GM10266 (cell line): ENCODE data around the gene CTDSP2.
A peak's percentile ranks its signal among the peaks of the same experiment; 100 is the strongest.

Source experiments
- DNase-seq: peaks from one replicate; pipeline ENCODE4 v3.0.0; 2012; ENCODE audit errors: extremely low spot score
- TF ChIP-seq, protein P1 (sequence below): IDR thresholded peaks from 2 replicates; pipeline ENCODE4 v1.5.1; 2012; ENCODE audit warnings: mild to moderate bottlenecking, low read depth; ENCODE audit not compliant: control insufficient read depth, insufficient read depth; ENCODE audit errors: missing control alignments

CTDSP2 gene

DNA sequence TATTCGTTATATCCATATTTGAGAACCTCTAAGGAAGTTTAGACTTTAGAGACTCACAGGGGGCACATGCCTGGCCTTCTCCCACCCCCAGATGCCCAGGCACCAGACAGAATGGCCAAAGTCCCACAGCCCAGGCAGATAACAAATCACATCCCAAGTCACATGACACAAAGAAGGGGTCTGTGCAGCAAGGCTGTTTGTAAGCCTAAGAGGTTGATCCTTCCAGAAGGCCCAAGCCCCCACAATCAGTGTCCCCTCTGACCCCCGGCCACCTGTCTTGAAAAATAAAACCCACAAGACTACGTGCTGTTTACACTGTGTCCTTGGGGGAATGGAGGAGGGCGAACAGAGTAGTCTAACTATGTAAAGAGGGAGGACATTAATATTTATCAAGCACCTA lies 5.1 kb downstream of the CTDSP2 start:
- DNase-seq, result no peak
- TF ChIP-seq, protein P1, sequence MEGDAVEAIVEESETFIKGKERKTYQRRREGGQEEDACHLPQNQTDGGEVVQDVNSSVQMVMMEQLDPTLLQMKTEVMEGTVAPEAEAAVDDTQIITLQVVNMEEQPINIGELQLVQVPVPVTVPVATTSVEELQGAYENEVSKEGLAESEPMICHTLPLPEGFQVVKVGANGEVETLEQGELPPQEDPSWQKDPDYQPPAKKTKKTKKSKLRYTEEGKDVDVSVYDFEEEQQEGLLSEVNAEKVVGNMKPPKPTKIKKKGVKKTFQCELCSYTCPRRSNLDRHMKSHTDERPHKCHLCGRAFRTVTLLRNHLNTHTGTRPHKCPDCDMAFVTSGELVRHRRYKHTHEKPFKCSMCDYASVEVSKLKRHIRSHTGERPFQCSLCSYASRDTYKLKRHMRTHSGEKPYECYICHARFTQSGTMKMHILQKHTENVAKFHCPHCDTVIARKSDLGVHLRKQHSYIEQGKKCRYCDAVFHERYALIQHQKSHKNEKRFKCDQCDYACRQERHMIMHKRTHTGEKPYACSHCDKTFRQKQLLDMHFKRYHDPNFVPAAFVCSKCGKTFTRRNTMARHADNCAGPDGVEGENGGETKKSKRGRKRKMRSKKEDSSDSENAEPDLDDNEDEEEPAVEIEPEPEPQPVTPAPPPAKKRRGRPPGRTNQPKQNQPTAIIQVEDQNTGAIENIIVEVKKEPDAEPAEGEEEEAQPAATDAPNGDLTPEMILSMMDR, result no peak

DNA sequence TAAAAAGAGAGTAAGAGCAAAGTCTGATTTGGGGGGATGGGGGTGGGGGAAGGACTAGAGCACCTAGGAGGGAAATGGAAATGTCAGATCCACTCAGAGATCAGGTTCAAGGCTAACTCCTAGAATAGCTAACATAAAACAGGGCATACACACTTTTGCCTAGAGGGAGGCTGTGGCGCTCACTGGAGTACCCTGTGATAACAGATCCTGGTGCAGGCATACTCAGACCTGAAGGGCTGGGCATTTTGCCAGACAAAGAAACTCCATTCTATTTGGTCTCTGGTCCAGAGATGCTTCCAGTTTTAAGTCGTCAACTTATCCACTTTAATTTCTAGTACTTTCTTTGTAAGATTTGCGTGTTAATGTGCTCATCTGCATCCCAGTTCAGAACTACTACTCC lies 5.8 kb downstream of the CTDSP2 start:
- DNase-seq, result no peak
- TF ChIP-seq, protein P1, result no peak

DNA sequence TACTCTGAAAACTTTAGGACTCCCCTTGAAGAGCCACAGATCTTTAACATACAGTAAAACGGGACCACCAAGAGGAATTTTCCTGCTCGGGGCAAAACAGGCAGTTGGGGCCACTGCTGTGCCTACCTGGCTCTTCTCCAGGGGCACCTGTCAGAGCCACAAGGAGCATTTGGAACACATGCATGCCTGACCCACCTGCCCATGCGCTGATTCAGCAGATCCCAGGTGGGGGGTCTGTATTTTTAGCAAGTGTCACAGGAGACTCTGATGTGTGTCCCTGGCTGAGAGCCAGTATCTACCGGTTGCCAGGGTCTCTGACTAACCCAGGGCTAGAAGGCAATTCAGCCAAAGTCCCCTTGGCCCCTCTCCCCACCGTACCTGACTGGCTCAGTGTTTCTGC lies 6.5 kb downstream of the CTDSP2 start:
- no peak for DNase-seq

DNA sequence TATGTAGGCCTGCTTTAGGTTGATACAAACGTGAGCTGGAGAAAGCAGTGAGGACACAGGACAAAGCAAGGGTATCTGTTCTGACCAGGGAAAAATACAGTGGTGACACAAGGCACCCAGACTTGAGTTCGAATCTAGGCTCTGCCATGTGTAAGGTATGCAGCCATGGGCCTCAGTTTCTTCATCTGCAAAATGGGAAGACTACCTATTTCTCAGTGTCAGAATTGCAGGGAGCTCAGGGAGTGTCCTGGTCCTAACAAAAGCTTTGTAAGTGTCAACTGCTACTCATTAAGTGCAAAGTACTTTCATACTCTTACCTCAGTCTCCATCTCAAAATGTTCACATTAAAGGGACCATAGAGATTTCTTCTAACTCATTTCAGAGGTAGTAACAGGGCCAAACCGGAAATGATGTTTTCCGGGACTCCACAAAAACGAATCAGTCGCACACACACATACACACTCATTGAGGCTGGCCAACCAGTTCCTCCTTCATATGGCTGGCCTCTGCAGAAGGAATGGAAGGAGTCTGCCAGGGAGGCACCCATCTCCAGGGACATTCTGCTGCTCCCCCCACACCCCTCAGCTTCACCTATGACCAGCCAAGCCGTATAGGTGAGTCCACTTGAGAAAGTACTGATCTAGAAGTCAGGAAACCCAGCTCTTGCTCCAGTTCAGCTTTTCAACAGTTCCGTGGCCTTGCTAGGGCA lies 7.8 kb downstream of the CTDSP2 start:
- DNase-seq, result no peak
- TF ChIP-seq, protein P1, result no peak

More for the DNA sequence above, 6.5 kb downstream of the CTDSP2 start:
- TF ChIP-seq, protein P1, result no peak

DNA sequence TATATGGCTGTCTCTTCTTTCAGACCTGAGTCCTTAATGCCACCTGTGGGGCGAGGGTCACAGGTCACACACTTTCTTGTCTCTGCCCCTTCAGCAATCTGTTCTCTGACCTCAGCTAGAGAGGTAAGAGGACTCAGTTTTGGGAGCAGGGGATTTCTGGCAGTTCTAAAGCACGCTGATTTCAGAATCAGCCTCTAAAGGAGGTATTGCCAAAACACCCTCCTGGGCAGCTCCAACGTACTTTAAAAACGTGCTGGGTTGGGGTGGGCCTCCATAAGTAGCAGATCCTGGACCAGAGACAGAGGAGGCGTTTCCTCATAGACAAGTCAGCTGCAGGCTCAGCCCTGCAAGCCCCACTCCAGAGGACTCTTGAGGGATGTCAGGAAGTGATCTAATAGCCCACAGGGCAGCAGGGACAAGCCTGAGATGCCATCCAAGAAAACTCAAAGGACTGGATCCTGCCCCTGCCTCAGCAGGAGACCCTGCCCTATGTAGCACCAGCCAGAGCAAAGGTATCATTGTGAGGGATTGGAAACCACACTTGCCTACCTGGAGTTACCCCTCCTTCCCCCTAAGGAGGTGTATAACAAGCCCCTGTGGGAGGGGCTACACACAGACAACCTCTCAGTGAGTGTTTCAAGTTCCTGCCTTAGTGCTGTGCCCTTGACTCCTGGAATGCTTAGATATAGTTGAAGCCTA lies 8.5 kb downstream of the CTDSP2 start:
- no peak for DNase-seq
- TF ChIP-seq, protein P1, result no peak

DNA sequence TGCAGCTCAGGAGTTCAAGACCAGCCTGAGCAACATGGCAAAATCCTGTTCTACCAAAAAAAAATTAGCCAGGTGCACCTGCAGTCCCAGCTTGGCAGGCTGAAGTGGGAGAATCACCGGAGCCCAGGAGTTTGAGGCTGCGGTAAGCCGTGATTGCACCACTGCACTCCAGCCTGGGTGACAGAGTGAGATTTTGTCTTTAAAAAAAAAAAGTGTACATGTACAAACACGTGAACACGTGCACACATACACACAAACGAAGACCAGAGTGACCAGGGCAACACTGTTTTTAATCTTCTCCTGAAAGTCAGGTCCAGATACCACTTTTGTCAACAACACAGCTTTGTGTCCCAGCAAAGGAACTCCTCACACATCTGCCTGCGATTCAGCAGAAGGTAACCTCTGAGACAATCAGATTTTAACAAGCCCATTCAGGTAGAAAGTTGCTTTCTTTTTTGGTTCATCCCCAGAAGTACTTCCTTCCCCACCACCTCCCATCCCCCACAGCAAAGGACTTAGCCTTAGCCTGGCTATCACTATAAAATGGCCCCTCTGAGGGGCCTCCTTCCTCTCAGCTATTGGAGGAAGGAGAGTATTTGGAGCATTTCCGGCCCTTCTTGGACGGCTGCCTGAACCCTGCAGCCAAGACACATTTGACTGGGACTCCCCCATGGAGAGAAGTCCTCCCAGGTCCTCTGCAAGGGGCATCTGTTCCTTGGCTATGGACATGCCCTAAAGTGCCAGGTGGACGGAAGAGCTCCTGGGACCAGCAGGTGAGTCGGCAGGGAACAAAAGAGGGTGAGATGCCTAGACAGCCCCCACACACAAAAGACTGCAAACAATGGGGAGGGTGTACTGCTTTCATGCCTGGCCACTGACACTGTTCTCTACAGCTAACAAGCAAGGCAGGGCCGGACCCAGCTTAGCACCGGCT lies 9.8 kb downstream of the CTDSP2 start:
- DNase-seq, result peak; percentile 65
- TF ChIP-seq, protein P1, result no peak
